ENCODE results near the gene PLA2G2F.

DNA sequence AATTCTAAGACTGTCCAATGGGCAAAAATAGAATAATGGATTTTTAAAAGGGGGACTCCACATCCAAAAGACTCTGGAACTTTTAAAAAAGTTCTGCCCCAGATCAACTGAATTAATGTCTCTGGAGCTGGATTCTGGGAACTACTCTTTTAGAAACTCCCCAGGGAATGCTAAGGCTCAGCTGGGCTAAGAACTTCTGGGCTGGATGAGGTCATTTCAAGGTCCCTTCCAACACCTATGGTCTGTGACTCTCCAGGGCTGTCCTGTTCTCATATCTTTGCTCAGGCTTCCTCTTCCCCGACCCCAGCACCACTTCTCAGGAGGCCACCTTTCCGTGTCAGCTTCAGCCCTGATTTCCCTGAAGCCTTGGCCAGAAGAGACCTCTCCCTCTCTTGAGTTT lies 60.7 kb downstream of the PLA2G2F start:
- TF ChIP-seq CTCF (IDR thresholded peaks at IDR 0.05; ENCODE audit: insufficient read depth, low read length, poor library complexity, severe bottlenecking) = no peak
- no peak for TF ChIP-seq EZH2phosphoT487 (conservative IDR thresholded peaks at IDR 0.05; ENCODE audit: low read length)
